Retina (tissue), 1 donor: Measurements from ENCODE around the gene IRS2.

ENCODE experiments used
- DNase-seq: peaks from one replicate; pipeline ENCODE4 v3.0.0-alpha.2; 2016

IRS2 gene

GRCh38 chr13:109795011-109795410 is 8.6 kb upstream of the IRS2 start:
- DNase-seq: no peak

- no peak for DNase-seq
Observed at GRCh38 chr13:109794095-109794494, 7.7 kb upstream of the IRS2 start.

GRCh38 chr13:109792416-109793059 is 6.2 kb upstream of the IRS2 start:
- DNase-seq: no peak

DNA sequence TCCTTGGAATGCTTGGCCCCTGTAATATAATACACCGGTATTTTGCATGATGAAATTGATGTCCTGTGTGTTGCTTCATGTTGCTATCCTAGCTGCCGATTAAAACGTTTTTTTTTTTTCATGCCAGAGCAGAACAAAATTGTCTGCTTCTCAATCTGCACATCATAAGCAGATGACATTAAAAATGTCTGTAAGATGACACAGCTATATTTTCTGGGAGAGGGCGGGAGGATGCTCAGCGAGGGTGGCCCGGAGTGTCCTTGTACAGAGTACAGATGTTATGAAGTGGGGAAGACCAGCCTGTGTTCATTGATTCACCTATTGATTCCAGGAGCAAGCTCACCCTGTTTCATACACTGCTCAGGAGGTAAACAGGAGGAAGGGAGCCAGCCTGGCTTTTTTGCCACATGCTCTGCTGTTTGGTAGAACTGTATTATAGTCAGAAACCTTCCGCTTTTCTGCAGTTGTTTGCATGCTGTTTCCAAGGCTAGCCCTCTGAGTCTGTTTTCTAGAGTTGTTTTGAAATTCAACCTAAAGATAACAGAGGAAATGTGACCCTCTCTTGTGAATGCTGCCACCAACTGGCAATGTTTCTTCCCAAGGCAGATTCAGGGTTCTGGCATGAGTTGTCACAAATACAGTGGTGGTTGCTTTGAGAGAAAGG is 4.7 kb upstream of the IRS2 start:
- peak; percentile 51 for DNase-seq

- DNase-seq: no peak
Observed at GRCh38 chr13:109790086-109790485, 3.7 kb upstream of the IRS2 start.

GRCh38 chr13:109789262-109789661 is 2.9 kb upstream of the IRS2 start:
- no peak for DNase-seq

- DNase-seq: no peak
Observed at GRCh38 chr13:109788372-109789111, 2.2 kb upstream of the IRS2 start.

DNA sequence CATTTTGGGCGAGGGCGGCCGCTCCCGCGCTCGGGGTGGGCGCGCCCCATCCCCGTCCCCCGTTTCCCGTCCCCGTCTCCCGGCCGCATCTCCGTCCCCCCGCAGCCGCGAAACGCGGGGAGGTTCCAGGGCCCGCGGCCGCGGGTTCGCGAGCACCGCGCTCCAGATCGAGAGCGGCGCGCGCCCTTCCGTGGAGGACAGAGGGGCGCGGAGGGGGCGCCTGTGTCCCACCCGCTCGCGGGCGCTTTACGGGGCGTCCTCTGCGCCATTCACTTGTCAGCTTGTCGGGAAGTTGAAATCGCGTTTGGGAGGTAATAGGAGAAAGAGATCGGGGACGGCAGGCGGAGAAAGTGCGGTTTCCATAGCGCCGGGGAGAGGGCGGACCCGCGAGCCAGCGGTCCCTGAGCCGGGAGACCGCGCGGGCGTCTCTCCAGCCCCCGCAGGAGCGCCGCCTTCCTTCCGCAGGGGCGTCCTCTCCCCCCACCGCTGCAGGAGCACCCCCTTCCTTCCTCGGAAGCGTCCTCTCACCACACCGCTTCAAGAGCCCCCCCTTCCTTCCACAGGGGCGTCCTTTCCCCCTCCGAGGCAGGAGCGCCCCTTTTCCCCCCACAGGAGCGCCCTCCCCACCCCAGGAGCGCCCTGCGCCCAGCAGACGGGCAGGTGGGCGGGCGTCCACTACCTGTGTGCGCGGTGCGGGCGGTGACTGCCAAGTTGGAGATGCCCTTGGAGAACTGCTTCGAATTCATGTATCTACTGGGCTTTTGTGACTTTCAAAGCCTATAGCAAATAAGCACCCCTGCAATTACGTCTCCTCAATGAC is 962 bp upstream of the IRS2 start:
- DNase-seq: peak; percentile 90

DNA sequence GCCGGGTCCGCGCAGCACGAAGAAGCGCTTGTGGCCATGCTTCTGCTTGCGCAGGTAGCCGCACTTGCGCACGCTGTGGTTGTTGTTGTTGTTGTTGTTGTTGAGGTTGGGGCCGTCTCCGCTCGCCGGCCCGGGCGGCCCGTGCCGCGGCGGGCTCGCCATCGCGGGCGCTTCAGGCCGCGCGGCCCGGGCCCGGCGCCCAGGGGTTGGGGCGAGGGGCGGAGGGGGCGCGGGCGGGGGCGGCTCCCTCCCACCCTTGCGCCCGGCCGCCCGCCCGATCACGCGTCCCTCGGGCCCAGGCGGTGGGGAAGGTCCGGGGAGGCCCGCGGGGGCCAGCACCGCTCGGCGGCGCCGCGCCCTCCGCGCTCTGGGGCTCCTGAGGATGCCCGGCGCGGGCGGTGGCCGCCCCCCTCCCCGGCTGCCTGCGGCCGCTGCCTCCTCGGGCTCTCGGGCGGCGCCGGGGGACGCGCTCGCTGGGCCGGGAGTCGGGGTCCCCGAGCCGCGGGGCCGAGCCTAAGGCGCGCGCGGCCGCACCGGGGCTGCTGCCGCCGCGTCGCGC is 412 bp downstream of the IRS2 start:
- no peak for DNase-seq

DNA sequence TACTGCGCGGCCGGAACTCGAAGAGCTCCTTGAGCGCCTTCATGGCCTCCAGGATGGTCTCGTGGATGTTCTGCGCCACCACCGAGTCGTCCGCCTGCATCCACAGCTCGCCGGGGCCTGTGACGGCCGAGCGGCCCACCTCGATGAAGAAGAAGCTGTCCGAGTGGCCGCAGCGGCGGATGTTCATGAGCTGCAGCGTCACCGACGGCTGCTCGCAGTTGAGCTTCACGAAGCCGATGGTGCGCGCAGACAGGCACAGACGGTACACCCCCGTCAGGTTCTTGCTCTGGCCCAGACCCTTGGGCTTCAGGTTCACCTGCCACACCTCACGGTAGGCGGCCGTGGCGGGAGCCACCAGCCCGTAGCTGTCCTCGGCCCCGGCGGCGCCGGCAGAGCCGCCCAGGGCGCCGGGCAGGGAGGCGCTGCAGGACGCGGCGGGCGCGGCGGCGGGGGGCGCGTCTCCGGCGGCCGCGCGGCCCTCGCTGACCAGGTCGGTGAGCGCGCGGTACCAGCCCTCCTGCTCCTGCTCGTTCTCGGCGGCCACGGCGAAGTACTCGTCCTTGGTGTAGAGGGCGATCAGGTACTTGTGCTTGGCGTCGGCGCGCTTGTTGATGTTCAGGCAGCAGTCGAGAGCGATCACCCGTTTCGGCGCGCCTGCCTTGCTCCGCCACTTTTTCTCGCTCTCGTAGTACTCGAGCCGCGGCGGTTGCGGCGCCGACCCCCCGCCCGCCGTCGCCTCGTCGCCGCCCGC is 1.1 kb downstream of the IRS2 start:
- peak; percentile 85 for DNase-seq

DNA sequence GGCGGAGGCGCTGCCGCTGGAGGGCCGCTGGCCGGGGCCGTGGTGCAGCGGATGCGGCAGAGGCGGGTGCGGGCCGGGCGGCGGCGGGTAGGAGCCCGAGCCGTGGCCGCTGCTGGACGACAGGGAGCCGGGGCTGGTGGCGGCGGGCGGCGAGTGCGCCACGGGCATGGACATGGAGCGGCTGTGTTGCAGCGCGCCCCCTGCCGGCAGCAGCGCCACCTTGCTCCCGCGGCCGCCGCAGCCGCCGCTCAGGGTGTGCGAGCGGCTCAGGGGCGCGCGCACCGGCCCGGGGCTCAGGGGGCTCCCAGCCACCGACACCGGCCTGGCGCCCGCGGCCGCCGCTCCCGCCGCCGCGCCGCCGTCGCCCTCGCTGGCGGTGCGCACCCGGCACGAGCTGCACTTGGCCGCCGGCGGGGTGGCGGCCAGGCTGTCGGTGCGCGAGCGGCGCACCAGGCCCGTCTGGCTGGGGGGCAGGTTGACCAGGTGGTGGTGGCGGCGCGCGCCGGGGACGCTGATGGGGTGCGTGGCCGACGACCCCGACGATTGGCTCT is 1.7 kb downstream of the IRS2 start:
- DNase-seq: peak; percentile 86

GRCh38 chr13:109783815-109784589 is 2.4 kb downstream of the IRS2 start:
- DNase-seq: peak; percentile 69

- no peak for DNase-seq
Observed at GRCh38 chr13:109783447-109783814, 3.0 kb downstream of the IRS2 start.

DNA sequence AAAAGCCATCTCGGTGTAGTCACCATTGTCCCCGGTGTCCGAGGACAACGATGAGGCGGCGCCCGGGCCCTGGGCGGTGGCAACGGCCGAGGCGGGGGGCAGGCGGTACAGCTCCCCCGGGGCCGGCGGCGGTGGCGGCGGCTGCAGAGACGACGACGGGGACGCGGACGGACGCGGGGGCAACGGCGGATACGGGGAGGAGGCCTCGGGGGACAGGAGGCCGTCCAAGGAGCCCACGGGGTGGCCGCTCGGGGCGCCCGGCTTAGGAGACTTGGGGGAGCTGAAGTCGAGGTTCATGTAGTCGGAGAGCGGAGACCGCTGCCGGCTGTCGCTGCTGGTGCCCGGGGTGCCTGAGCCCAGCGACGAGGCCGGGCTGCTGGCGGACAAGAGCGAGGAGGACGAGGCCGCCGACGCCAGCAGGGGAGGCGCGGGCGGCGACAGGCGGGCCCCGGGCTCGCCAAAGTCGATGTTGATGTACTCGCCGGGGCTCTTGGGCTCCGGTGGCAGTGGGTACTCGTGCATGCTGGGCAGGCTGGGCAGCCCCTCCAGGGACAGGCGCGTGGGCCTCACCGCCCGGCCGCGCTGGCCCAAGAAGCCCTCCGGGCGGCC is 3.5 kb downstream of the IRS2 start:
- no peak for DNase-seq

- no peak for DNase-seq
Observed at GRCh38 chr13:109782066-109782822, 4.1 kb downstream of the IRS2 start.

GRCh38 chr13:109781384-109782065 is 4.9 kb downstream of the IRS2 start:
- DNase-seq: no peak

GRCh38 chr13:109780845-109781383 is 5.5 kb downstream of the IRS2 start:
- DNase-seq: no peak

- DNase-seq: no peak
Observed at GRCh38 chr13:109779876-109780510, 6.4 kb downstream of the IRS2 start.
